Mammary epithelial cell (primary cell): ENCODE data around the gene BRD3OS.

Source experiments
- CTCF ChIP-seq, 2 donors: IDR thresholded peaks in 1 of 2; conservative IDR thresholded peaks in 1 of 2; 2 replicates each; pipeline ENCODE4 v1.5.1; 2011 to 2012; ENCODE audit warnings: inconsistent platforms in 2 of 2, low read length in 2 of 2, mild to moderate bottlenecking in 2 of 2, control low read depth in 1 of 2, low read depth in 1 of 2; ENCODE audit not compliant: insufficient read depth in 1 of 2; ENCODE audit errors: extremely low read depth in 1 of 2
- EZH2 ChIP-seq: IDR thresholded peaks from 2 replicates; pipeline ENCODE4 v1.6.1; 2012; ENCODE audit warnings: low read length, inconsistent platforms, borderline replicate concordance

- no peak for TF ChIP-seq CTCF (conservative IDR thresholded peaks at IDR 0.05 in 1 of 2, IDR thresholded peaks at IDR 0.05 in 1 of 2; ENCODE audit: extremely low read depth in 1 of 2, insufficient read depth in 1 of 2, low read depth in 1 of 2, low read length in 2 of 2)
- no peak for TF ChIP-seq EZH2
Measured at GRCh38 chr9:134044944-134045343, 19.7 kb downstream of the BRD3OS start.
